Cardiac septum (tissue), 1 donor: ENCODE data around the gene CDK2AP2. TPM values are rescaled to one million over a fixed set of nuclear protein-coding genes. Genes with fewer than 3 reads are reported as not detected.
A peak's percentile ranks its signal among the peaks of the same experiment; 100 is the strongest.
"Not testable (repeated sequence)": the region's sequence is repeated elsewhere in the genome, so short reads cannot be mapped to it uniquely, and the experiment has no call there.

Experiments used
- DNase-seq: peaks from one replicate; pipeline ENCODE4 v3.0.0-alpha.2; 2020; ENCODE audit warnings: low spot score
- intact Hi-C: fragments of 100-400 bp; cut with DNase I; formaldehyde crosslinking; loops from one replicate; pipeline ENCODE4 v1.14.0; 2022
- total RNA-seq: library from RNA; stranded (reverse); fragmentation: NEBNext Ultra II Directional; extraction: Animal tissue kit (Norgen Biotek cat#: 25700); gene quantifications from one replicate; pipeline ENCODE4 v1.2.1, GENCODE V29; 2021
- donor health status: DM: no; HTN: no; CAD: no.

CDK2AP2 gene
- total RNA-seq, 1 donor from 2014 or later = 72.9 TPM

DNA sequence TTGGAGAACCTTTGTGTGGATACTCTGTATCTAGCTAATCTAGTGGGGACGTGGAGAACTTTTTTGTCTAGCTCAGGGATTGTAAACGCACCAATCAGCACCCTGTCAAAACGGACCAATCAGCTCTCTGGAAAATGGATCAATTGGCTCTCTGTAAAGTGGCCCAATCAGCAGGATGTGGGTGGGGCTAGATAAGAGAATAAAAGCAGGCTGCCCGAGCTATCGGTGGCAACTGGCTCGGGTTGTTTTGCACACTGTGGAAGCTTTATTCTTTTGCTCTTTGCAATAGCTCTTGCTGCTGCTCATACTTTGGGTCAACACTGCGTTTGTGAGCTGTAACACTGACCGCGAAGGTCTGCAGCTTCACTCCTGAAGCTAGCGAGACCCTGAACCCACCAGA lies 31.3 kb downstream of the CDK2AP2 start:
- intact Hi-C loops, DNase-seq: not testable (repeated sequence)

DNA sequence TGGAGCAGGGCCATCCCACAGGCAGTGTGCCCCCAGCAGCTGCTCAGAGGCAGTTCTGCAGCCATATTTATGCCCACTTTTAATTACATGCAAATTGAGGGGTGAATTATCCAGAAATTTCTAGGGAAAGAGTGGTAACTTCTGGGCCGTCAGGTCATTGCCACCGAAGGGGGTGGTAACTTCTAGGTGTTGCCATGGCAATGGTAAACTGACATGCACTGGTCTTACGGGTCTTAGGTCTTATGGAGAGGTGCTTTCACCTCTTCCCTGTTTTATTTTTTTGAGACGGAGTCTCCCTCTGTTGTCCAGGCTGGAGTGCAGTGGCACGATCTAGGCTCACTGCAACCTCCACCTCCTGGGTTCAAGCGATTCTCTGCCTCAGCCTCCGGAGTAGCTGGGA lies 35.1 kb downstream of the CDK2AP2 start:
- intact Hi-C loops = no loop called here
- no peak for DNase-seq

DNA sequence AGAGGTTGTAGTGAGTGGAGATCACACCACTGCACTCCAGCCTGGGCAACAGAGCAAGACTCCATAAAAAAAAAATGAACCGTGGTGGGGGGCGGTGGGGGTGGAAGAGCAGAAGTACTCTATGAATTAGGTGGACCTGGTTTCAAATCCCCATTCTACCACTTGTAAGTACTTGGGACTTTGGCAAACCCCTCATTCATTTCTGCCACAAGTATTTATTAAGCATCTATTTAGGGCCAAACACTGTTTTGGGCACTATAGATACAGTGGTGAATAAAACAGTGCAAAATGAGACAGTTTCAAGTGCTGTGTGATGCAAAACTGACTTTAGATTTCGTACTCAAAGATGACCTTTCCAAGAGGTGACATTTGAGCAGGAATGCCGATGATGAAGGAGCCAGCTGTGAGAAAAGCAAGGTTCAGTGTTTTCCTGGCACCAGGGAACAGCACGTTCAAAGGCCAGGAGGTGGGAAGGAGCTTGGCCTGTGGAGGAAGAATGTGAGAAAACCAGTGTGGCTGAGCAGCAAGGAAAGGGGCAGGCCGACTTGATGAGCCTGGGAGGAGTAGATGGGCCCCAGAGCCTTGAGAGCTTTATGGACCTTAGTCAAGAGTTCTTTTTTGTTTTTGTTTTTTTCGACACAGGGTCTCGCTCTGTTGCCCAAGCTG lies 37.5 kb downstream of the CDK2AP2 start:
- no peak for DNase-seq
- intact Hi-C loops = no loop called here

DNA sequence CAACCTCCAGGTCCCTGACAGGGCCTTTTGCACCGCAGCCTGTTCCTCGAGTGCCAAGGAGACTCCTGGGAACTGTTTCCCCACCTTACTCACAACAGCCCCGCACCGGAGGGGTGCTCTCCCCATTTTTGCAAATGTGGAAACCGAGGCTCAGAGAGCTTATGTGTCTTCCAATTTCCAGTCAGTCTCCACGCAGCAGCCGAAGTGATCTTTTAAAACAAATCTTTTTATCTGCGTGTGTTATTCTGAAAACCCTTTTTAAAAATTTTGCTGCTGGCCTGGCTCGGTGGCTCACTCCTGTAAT lies 38.5 kb downstream of the CDK2AP2 start:
- DNase-seq = no peak
- intact Hi-C loops = loop anchor here (1.0 to 2.0 kb wide), 4 partner anchors 37 to 79 kb away; partner anchors contain the start of genes PPP1CA, RAD9A and RPS6KB2

DNA sequence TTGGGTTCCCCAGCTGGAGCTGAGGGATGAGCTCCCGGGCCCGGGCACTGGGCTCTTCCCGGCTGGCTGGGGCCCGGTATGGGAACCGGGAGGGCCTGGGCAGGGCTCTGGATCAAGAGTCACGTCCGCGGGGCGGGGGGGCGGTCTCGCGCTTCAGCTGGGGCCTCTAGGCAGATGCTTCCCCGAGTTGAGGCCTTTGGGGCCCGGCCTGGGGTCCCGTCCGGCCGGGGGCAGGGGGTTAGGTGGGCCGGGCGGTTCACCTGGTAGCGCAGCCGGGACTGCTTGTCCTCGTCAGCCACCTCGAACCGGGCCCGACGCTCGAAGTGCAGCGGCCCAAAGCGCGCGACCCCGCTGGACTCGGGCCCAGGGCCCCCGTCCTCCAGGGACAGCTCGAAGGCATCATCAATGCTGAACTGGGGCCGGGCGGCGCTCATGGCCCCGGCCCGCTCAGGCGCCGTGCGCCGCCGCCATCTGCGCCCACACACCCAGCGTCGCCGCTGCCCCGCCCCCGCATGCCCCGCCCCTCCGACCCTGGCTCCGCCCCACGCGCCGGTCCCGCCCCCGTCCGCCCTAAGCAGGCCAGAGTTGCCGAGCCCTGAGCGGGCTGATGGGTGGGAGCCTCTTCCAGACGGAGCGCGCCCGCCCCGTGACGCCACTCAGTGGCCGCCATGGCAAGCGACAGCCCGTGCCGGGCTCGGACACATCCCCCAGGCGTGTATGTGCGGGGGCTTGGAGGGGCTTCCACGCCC lies 39.0 kb downstream of the CDK2AP2 start, which contains the start of gene TMEM134:
Gene TMEM134 (minus strand): TSS at position 493 of the 749 bp plus-strand sequence. CDS start 59 bp downstream, at position 434.
- intact Hi-C loops = loop anchor here (1.0 to 2.0 kb wide), 4 partner anchors 38 to 78 kb away; partner anchors contain the start of genes PPP1CA, RAD9A and RPS6KB2

DNA sequence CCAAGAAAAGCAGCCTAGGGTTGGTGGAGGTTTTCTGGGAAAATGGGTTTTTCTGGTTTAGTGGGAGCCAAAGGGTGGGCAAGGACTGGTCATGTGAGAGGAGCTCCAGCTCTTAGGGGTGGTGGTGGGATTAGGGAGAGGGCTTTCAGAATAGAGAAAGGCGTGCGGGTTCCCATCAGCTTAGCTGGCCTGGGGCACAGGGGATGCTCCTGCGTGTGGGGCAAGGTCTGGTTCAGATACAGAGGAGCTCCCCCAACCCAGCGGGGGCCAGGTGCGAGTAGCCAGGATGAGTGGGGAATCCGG lies 39.6 kb downstream of the CDK2AP2 start:
- intact Hi-C loops = loop anchor here (2.0 kb wide), 3 partner anchors 38 to 78 kb away; partner anchors contain the start of genes RAD9A and RPS6KB2
- DNase-seq = no peak

More for the DNA sequence above, 39.0 kb downstream of the CDK2AP2 start, which contains the start of gene TMEM134:
- DNase-seq = peak; percentile 98

DNA sequence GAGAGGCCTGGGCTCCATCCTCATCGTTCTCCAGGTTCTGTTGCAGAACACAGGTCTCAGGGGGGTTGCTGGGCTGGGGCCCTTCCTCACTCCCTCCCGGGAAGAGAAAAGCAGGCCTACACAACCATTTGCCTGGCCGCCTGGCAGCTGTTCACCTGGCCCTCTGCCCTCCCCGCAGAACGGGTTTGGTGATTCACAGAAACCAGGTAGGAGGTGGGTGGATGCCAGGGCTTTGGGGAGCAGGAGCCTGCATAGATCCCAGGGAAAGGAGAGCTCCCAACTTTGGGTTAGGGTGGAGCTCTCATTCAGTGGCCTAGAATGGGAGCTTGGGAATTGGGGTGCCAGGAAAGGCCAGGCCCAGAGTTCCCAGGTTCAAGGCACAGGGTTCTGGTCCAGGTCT lies 39.9 kb downstream of the CDK2AP2 start:
- intact Hi-C loops = loop anchor here (2.0 kb wide), 3 partner anchors 39 to 77 kb away; partner anchors contain the start of genes RAD9A and RPS6KB2
- no peak for DNase-seq

DNA sequence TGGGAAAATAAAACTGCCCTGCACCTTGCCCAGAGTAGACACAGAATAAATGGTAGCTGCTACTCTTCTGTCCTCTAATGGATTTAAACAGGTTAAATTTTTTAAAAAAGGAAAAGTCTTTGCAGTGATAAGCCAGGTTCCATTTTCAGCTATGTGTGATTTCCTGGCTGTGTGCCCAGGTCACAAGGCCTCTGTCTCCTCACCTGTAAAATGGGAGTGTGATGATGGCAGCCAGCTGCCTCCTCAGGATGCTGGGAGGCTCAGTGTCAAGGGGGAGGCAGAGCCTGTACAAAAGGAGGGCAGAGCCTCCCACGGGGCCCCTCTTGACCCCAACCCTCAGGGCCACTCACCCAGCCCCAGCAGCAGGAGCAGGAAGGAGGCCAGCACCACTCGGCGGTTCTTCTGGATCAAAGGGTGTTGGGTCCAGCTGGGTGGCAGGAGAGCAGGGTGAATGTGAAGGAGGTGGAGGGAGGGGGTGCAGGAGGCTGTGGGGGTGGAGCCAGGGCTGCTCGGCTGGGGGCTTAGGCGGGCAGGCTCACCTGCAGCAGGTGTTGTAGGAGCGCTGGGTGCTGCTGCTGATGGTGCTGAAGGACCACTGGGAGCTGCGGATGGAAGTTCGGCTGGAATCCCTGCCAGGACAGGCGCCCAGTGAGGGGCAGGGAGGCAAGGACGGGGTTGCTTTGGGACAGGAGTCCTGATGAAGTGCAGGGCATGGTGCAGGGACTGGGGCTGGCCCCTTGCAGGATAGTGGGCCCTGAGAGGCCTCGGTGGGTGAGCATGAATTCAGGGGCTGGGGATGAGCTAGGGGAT lies 40.8 kb downstream of the CDK2AP2 start:
- DNase-seq = no peak
- intact Hi-C loops = no loop called here

DNA sequence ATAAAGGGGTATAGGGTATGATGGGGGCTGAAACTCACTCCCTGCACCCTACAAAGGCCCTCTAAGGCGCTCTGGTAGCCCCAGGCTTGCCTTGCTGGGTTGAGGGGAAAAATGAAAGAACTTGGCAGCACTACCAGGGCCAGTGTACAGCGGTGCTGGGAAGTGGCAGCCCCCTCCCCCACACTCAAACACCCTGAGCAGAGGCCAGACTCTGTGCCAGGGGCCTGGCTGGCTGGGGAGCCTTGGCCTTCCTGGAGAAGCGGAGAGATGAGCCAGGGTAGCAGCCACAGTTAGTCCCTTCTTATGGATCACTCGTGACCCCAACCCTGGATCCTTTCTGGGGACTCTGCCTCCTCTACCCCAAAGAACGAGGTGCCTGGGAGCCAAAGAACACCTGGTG lies 41.6 kb downstream of the CDK2AP2 start:
- no peak for DNase-seq
- intact Hi-C loops = no loop called here

DNA sequence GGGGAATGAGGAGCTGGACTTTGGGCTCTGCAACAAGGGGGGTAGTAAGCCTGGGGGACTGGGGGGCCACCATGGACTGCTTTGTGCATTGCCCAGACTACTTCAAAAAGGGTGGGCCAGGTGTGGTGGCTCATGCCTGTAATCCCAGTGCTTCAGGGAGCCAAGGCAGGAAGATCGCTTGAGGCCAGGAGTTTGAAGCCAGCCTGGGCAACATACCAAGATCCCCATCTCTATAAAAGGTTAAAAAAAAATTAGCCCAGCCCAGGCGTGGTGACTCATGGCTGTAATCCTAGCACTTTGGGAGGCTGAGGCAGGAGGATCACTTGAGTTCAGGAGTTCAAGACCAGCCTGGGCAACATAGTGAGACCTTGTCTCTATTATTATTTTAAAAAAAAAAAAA lies 42.4 kb downstream of the CDK2AP2 start:
- DNase-seq, intact Hi-C loops: not testable (repeated sequence)

DNA sequence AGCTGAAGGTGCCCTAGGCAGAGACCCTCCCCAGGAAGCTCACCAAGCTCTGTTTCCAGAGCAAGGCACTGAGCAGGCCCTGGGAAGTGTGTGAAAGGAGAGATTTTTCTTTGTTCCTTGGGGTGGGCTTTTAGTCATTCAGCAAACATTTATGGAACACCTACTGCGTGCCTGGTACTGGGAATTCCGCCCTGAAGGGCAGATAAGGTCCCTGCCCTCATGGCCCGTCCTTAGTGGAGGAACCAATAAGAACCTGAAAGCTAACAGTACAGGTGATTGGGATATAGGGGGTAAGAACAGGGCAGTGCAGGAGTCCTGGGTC lies 42.8 kb downstream of the CDK2AP2 start:
- intact Hi-C loops = no loop called here
- no peak for DNase-seq

DNA sequence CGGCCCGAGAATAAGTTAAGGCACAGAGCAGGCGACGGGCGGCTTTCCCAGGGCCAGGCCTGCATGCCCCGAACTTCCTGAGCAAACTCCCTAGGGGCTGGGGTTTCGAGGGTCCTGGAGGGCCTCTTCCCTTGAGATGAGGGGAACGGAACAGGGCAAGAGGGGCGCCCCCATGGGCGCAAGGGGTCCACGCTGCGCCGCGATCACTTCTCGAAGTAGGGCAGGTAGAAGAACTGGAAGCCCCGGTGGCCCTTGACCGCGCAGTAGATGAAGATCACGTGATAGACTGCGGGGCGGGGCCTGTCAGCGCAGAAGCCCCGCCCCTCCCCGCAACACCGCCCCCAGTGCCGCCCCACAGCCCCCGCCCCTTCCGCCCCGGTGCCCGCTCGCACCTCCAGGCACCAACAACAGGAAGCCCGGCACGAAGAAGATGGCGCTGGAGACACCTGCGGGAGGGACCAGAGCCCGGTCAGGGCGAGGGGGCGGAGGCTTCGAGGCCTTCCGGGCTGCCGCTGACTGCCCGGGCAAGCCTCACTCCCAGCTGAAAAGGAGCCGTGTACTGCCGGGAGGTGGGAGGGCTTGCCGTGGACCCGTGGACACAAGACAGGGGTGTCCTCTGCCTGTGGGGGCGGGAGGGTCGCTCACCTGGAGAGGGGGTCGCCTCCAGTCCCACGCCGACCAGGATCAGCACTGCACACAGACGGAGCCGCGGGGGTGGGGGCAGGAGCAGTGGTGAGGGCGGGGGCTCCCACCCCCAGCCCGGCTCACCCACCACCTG lies 43.4 kb downstream of the CDK2AP2 start:
- intact Hi-C loops = no loop called here

DNA sequence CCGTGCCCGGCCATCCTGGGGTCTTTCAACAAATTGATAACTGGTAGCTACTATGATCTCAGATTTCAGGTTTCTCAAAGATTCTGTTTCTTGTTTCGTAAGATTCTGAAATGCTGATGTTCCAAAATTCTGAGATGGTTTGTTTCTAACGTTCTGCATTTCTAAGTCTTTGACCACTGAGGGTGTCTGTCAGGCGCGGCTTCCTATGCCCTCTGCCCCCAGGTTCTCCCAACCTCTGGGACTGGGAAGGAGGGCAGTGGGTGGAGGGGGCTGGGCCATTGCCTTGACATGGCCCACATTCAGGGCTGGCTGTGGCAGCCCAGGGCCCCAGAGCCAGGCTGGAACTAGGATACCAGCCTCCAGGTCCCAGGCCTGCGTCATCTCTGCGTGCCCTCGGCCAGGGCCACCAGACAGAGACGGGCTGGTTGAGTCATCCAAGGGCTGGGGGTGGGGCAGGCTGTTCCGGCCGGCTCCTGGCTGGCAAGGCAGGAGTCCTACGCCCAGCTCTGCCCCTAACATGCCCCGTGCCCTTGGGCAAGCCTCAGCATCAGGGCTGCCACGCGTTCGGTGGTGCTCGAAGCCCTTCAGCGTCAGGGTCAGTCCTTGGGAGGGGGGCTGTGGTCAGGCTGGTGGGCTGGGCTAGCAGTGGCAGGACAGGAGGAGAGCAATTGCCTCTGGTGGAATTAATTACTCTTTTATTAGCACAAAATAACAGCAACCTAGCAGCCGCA lies 44.1 kb downstream of the CDK2AP2 start:
- intact Hi-C loops = no loop called here
- DNase-seq = peak; percentile 83

More for the DNA sequence above, 43.4 kb downstream of the CDK2AP2 start:
- peak; percentile 97 for DNase-seq

DNA sequence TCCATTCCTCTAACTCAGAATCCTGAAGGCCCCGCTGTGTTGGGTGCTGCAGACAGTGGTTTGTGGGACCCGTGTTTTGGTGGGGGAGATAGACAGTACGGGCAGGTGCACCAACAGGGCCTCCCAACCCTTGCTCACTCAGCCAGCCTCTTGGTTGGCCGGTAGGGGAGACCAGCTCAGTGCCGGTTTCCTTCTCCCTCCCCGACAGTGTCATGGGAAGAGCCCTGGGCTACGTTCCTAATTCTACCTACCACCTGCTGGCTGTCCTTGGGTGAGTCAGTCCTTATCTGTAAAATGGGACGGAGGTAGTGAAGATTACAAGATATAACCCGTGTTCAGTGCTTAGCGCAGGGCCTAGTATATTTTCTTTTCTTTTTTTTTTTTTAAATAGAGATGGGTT lies 44.8 kb downstream of the CDK2AP2 start:
- no peak for DNase-seq
- intact Hi-C loops = no loop called here

DNA sequence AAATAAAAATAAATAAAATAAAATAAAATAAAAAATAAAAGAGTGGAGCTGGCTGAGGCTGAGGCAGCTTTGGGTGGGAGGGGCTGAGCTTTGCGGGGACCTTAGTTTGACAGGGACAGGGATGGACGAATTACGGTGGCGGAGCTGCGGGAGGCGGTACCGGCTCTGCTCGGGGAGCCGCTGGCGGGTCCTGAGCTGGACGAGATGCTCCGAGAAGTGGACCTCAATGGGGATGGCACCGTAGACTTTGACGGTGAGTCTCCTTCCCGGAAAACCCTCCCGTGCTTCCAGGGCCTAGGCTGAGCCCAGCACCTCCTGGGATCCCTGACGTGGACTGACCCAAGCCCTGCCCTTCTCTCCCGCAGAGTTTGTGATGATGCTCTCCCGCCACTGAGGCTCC lies 49.7 kb downstream of the CDK2AP2 start:
- DNase-seq = no peak
- intact Hi-C loops = no loop called here

DNA sequence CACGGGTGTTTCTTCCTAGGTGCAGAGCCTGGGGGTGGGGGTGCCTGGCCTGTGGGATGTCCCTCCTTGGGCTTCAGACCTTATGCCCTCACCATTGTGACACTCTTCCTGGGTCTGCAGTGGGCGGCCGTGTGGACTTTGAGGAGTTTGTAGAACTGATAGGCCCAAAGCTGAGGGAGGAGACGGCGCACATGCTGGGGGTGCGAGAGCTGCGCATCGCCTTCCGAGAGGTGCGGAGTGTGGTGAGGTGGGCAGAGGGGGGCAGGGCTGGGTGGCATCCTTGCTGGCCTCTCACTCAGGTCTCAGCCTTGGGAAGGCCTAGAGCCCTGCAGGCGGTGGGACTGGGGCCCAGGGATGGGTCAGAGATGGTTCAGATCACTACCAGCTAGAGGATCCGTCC lies 50.5 kb downstream of the CDK2AP2 start:
- intact Hi-C loops = no loop called here
- no peak for DNase-seq
